CD14-positive monocyte (primary cell): ENCODE results near the gene SASH1. TPM values are rescaled to one million over a fixed set of nuclear protein-coding genes. Genes with fewer than 3 reads are reported as not detected.

Experiments used
- DNase-seq, 3 donors: peaks; one replicate each; pipeline ENCODE4 v3.0.0-alpha.2; 2011 to 2022
- H2AFZ ChIP-seq: 2 replicates; pipeline ENCODE4 v1.6.0; 2012; ENCODE audit warnings: mild to moderate bottlenecking, low read depth, low read length, inconsistent platforms; ENCODE audit not compliant: insufficient read depth, poor library complexity, severe bottlenecking
- H3K27ac ChIP-seq, 2 donors: 1 replicate in 1 of 2; 2 replicates in 1 of 2; pipeline ENCODE4 v1.5.1; 2012 to 2013; ENCODE audit warnings: low read length in 2 of 2, control low read depth in 1 of 2, inconsistent platforms in 1 of 2, low read depth in 1 of 2, mild to moderate bottlenecking in 1 of 2
- H3K27me3 ChIP-seq, 2 donors: one replicate each; pipeline versions ENCODE4 v1.6.0 to v1.6.1; 2011 to 2013; ENCODE audit warnings: low read length in 2 of 2; ENCODE audit not compliant: control insufficient read depth in 2 of 2, insufficient read depth in 2 of 2
- H3K36me3 ChIP-seq, 2 donors: replicated peaks in 1 of 2; 1 replicate in 1 of 2; 2 replicates in 1 of 2; pipeline versions ENCODE4 v1.5.1 to v1.6.1; 2012 to 2013; ENCODE audit warnings: low read length in 2 of 2, control low read depth in 1 of 2, inconsistent platforms in 1 of 2, mild to moderate bottlenecking in 1 of 2; ENCODE audit not compliant: insufficient read depth in 2 of 2, control insufficient read depth in 1 of 2
- H3K4me1 ChIP-seq, 2 donors: 1 replicate in 1 of 2; 2 replicates in 1 of 2; pipeline versions ENCODE4 v1.5.1 to v1.6.1; 2012 to 2013; ENCODE audit warnings: low read length in 2 of 2, control low read depth in 1 of 2, inconsistent platforms in 1 of 2, mild to moderate bottlenecking in 1 of 2, moderate library complexity in 1 of 2; ENCODE audit not compliant: insufficient read depth in 2 of 2, control insufficient read depth in 1 of 2
- H3K4me2 ChIP-seq: replicated peaks from 2 replicates; pipeline ENCODE3; 2012; ENCODE audit warnings: low read length, moderate library complexity, mild to moderate bottlenecking; ENCODE audit not compliant: poor library complexity, severe bottlenecking; ENCODE audit errors: extremely low read depth
- H3K4me3 ChIP-seq, 3 experiments: fragments of 200-600 bp in 1 of 3; sonication (generic) in 1 of 3; replicated peaks in 1 of 3; 1 replicate in 2 of 3; 2 replicates in 1 of 3; pipeline ENCODE4 v1.5.1; 2011 to 2013; ENCODE audit warnings: low read length in 3 of 3, mild to moderate bottlenecking in 3 of 3, control low read depth in 2 of 3, low read depth in 2 of 3, inconsistent platforms in 1 of 3, moderate library complexity in 1 of 3
- H3K79me2 ChIP-seq: 2 replicates; pipeline ENCODE4 v1.6.0; 2012; ENCODE audit warnings: mild to moderate bottlenecking, control low read depth, inconsistent platforms, low read length, moderate library complexity; ENCODE audit not compliant: insufficient read depth
- H3K9ac ChIP-seq: 2 replicates; pipeline ENCODE4 v1.6.0; 2017; ENCODE audit warnings: low read length, mild to moderate bottlenecking; ENCODE audit not compliant: insufficient read depth, poor library complexity, severe bottlenecking
- H3K9me3 ChIP-seq, 2 donors: replicated peaks in 1 of 2; 1 replicate in 1 of 2; 2 replicates in 1 of 2; pipeline versions ENCODE4 v1.5.1 to v1.6.1; 2012 to 2013; ENCODE audit warnings: low read length in 2 of 2, control low read depth in 1 of 2; ENCODE audit not compliant: control insufficient read depth in 1 of 2, insufficient read depth in 1 of 2
- H4K20me1 ChIP-seq: 2 replicates; pipeline ENCODE4 v1.6.0; 2012; ENCODE audit warnings: mild to moderate bottlenecking, low read length, control low read depth, moderate library complexity; ENCODE audit not compliant: insufficient read depth
- H3K27ac Mint-ChIP-seq, 7 donors: one replicate each; pipeline ENCODE4 v1.8.0; 2020; ENCODE audit warnings: mild to moderate bottlenecking in 7 of 7, mixed read lengths in 7 of 7, moderate library complexity in 6 of 7, inconsistent platforms in 2 of 7
- H3K27me3 Mint-ChIP-seq, 3 donors: one replicate each; pipeline ENCODE4 v1.8.0; 2021 to 2022; ENCODE audit warnings: low read depth in 3 of 3, mild to moderate bottlenecking in 3 of 3, mixed read lengths in 3 of 3, moderate library complexity in 3 of 3, inconsistent platforms in 1 of 3
- H3K36me3 Mint-ChIP-seq, 2 donors: one replicate each; pipeline ENCODE4 v1.8.0; 2020; ENCODE audit warnings: mixed read lengths in 2 of 2, inconsistent platforms in 1 of 2, mild to moderate bottlenecking in 1 of 2
- H3K4me1 Mint-ChIP-seq: one replicate; pipeline ENCODE4 v1.8.0; 2020; ENCODE audit warnings: mild to moderate bottlenecking, mixed read lengths
- H3K4me3 Mint-ChIP-seq, 2 donors: one replicate each; pipeline ENCODE4 v1.8.0; 2020; ENCODE audit warnings: mild to moderate bottlenecking in 2 of 2, mixed read lengths in 2 of 2, moderate library complexity in 1 of 2
- H3K9me3 Mint-ChIP-seq, 7 donors: one replicate each; pipeline ENCODE4 v1.8.0; 2020 to 2022; ENCODE audit warnings: mixed read lengths in 7 of 7, mild to moderate bottlenecking in 6 of 7, moderate library complexity in 6 of 7, inconsistent platforms in 2 of 7
- CTCF ChIP-seq: fragments of 200-600 bp; IDR thresholded peaks from one replicate; pipeline ENCODE4 v1.8.0; 2022; ENCODE audit warnings: antibody characterized with exemption, mild to moderate bottlenecking
- WGBS: methylation state at CpG from one replicate; pipeline ENCODE4 v1.1.5; 2013; ENCODE audit warnings: missing lambda C conversion rate; ENCODE audit not compliant: insufficient coverage; 5-methylcytosine and 5-hydroxymethylcytosine counted together
- intact Hi-C, 2 donors: fragments of 100-400 bp; cut with micrococcal nuclease; formaldehyde crosslinking; loops; one replicate each; pipeline versions ENCODE4 v1.15.0 to v1.15.1; 2023
- polyA plus RNA-seq, 3 donors: library from polyadenylated mRNA; depleted of rRNA in 1 of 3; unstranded in 2 of 3; stranded (reverse) in 1 of 3; fragments of 300-500 nt in 2 of 3; fragments of >200 nt in 1 of 3; fragmentation: Illumina TruSeq in 2 of 3; gene quantifications; 1 replicate in 2 of 3; 2 replicates in 1 of 3; pipeline ENCODE4 v1.2.3, GENCODE V29; 2012 to 2021

The SASH1 gene
- polyA plus RNA-seq, 3 donors, result 0.90 to 5.1 (median 4.7) TPM

- Mint-ChIP-seq H3K36me3 (no peaks in the 10 kb centered on the region), H3K9me3 (peaks cover 0 to 6% (median 0%) of the 10 kb centered on the region in 7 donors), H3K27me3 (peaks cover 0 to 9% (median 5%) of the 10 kb centered on the region in 3 donors), H3K4me3 (no peak overlapping the region), H3K4me1 (peaks cover 3% of the 10 kb centered on the region), H3K27ac (no peak overlapping the region)
- no peaks in the 10 kb centered on the region for H3K9me3 ChIP-seq
- no peaks in the 10 kb centered on the region for H3K27me3 ChIP-seq
- intact Hi-C loops, result no loop called here
- no peaks in the 10 kb centered on the region for H3K36me3 ChIP-seq
- H3K9ac ChIP-seq, result no peak overlapping the region
- 74% methylated on average over 2 of the region's 5 CpGs for WGBS
- TF ChIP-seq CTCF, result no peak
- no peak overlapping the region for H3K27ac ChIP-seq
- no peaks in the 10 kb centered on the region for H3K4me1 ChIP-seq
- no peak overlapping the region for H3K4me2 ChIP-seq
- no peak for DNase-seq
- no peak overlapping the region for H2AFZ ChIP-seq
- H3K79me2 ChIP-seq, result no peaks in the 10 kb centered on the region
- H3K4me3 ChIP-seq, result no peak overlapping the region
- no peaks in the 10 kb centered on the region for H4K20me1 ChIP-seq
Observed at GRCh38 chr6:148432462-148433195, 90.0 kb downstream of the SASH1 start.

- Histone ChIP-seq H3K27me3 (no peaks in the 10 kb centered on the region), H3K79me2 (no peaks in the 10 kb centered on the region), H3K27ac (no peak overlapping the region), H3K4me3 (no peak overlapping the region), H4K20me1 (no peaks in the 10 kb centered on the region), H3K36me3 (no peaks in the 10 kb centered on the region), H3K9ac (no peak overlapping the region), H3K4me2 (no peak overlapping the region), H3K4me1 (no peaks in the 10 kb centered on the region), H2AFZ (no peak overlapping the region), H3K9me3 (no peaks in the 10 kb centered on the region)
- no peak for DNase-seq
- Mint-ChIP-seq H3K27ac (no peak overlapping the region), H3K4me1 (peaks cover 3% of the 10 kb centered on the region), H3K36me3 (no peaks in the 10 kb centered on the region), H3K9me3 (peaks cover 0 to 6% (median 0%) of the 10 kb centered on the region in 7 donors), H3K27me3 (peaks cover 5 to 11% (median 8%) of the 10 kb centered on the region in 3 donors), H3K4me3 (no peak overlapping the region)
- WGBS, result no CpG with 5 or more reads among the region's 2 CpGs
- no peak for TF ChIP-seq CTCF
- intact Hi-C loops, result no loop called here
Observed at GRCh38 chr6:148435386-148435785, 92.7 kb downstream of the SASH1 start.
